Measurements from ENCODE around the gene GPR35.

GRCh38 chr2:240582781-240583180 lies 42.5 kb upstream of the GPR35 start:
- TF ChIP-seq EZH2phosphoT487 (IDR thresholded peaks at IDR 0.05; ENCODE audit: low read depth) = no peak
- TF ChIP-seq CTCF (IDR thresholded peaks at IDR 0.05; ENCODE audit: low read depth, low read length) = no peak

All from OCI-LY3 (cell line).